ENCODE measurements around the gene NRG4.

DNA sequence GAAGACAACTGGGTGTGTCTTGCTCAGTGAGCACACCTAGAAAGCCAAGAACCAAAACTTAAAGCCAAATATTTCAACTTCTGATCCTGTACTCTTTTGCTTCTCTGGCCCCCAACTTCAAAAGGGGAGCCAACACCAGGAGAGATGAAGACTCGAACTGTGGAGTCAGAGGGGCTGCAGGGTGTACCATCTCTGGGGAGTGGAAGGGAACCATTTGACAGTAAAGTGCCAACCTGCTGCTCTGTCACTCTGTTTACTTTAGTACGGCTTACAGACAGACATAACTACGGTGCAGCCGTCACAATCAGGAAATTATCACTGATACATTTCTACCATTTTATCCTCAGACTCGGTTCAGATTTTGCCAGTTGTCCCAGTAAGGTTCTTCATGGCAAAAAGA is 107.0 kb downstream of the NRG4 start:
- TF ChIP-seq POLR2AphosphoS5 (IDR thresholded peaks at IDR 0.05) (no peak), CTCF (IDR thresholded peaks at IDR 0.05) (no peak), POLR2A (IDR thresholded peaks at IDR 0.05) (no peak)
